Astrocyte of the cerebellum (primary cell): ENCODE data around the gene HYAL2.

Source experiments
- DNase-seq: peaks from one replicate; pipeline ENCODE4 v3.0.0-alpha.2; 2011; ENCODE audit warnings: low read depth
- H3K4me3 ChIP-seq: 2 replicates; pipeline ENCODE4 v1.5.1; 2011; ENCODE audit warnings: mild to moderate bottlenecking, low read depth, low read length, moderate library complexity
- CTCF ChIP-seq: IDR thresholded peaks from 2 replicates; pipeline ENCODE4 v1.5.1; 2012; ENCODE audit warnings: low read length, low read depth, moderate library complexity, mild to moderate bottlenecking; ENCODE audit errors: missing control alignments
- in situ Hi-C: cut with HindIII; loops from 2 replicates; pipeline ENCODE4 v1.10.0; 2017; ENCODE audit warnings: low sequenced_read_pairs

HYAL2 gene

GRCh38 chr3:50355829-50356552 is 33.4 kb upstream of the HYAL2 start:
- peak; percentile 16 for TF ChIP-seq CTCF
- in situ Hi-C loops, result no loop called here
- no peak for DNase-seq
- H3K4me3 ChIP-seq, result peak overlapping the region; percentile 90

- no peak for TF ChIP-seq CTCF
- in situ Hi-C loops, result loop anchor here (5.0 kb wide), 1 partner anchor 252 kb away; no protein-coding TSS in a partner anchor
- no peak overlapping the region for H3K4me3 ChIP-seq
- no peak for DNase-seq
These were observed 32.3 kb upstream of the HYAL2 start for GRCh38 chr3:50354850-50355249.

- no peak overlapping the region for H3K4me3 ChIP-seq
- in situ Hi-C loops, result loop anchor here (5.0 kb wide), 1 partner anchor 253 kb away; no protein-coding TSS in a partner anchor
- no peak for TF ChIP-seq CTCF
- no peak for DNase-seq
These were observed 31.7 kb upstream of the HYAL2 start for GRCh38 chr3:50354186-50354764.

- in situ Hi-C loops, result loop anchor here (5.0 kb wide), 1 partner anchor 254 kb away; no protein-coding TSS in a partner anchor
- no peak for DNase-seq
- TF ChIP-seq CTCF, result no peak
- no peak overlapping the region for H3K4me3 ChIP-seq
These were observed 30.9 kb upstream of the HYAL2 start for GRCh38 chr3:50353245-50354004.

GRCh38 chr3:50352781-50353180 is 30.2 kb upstream of the HYAL2 start:
- DNase-seq, result no peak
- peak; percentile 31 for TF ChIP-seq CTCF
- in situ Hi-C loops, result loop anchor here (5.0 kb wide), 1 partner anchor 255 kb away; no protein-coding TSS in a partner anchor

GRCh38 chr3:50351323-50351697 is 28.8 kb upstream of the HYAL2 start:
- no peak for TF ChIP-seq CTCF
- in situ Hi-C loops, result loop anchor here (5.0 kb wide), 1 partner anchor 256 kb away; no protein-coding TSS in a partner anchor
- peak overlapping the region; percentile 83 for H3K4me3 ChIP-seq
- DNase-seq, result no peak

More at GRCh38 chr3:50352781-50353180, 30.2 kb upstream of the HYAL2 start:
- H3K4me3 ChIP-seq, result no peak overlapping the region
